ENCODE data around the gene PRR5.

DNA sequence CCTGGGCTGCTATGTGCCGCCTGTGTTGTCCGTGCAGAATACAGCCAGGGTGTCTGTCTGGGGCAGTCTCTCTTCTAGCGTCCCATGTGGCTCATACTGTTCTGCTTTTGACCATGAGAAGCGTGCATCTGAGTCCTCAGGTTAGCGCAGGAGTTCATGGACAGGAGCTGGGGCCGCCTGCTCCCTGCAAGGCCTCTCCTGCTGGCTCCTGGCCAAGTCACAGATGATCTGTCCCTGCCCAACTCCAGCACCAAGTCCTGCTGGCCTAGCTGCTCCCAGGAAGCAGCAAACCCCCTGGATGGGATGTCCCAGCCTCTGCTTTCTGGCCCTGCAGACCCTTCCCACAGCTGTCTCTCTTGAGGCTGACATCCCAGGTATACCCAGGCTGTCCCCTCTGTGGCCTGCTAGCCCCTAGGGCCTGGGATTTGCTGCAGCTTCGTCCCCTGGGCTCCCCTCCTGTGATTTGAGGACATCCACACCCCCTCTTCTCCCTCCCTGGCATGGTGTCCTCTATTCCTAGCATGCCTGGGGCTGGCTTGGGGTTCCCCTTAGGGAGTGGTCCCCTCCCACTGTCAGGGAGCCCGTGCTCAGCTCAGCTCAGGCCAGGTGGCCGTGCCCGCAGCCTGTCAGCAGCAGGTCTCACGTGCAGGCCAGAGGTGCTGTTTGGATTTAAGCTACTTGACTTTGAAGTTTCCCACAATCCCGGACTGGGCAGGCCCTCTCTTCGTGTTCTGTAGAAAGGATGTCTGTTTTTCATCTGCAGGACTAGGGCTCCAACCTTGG is 17.8 kb downstream of the PRR5 start:
- TF ChIP-seq, protein P1, sequence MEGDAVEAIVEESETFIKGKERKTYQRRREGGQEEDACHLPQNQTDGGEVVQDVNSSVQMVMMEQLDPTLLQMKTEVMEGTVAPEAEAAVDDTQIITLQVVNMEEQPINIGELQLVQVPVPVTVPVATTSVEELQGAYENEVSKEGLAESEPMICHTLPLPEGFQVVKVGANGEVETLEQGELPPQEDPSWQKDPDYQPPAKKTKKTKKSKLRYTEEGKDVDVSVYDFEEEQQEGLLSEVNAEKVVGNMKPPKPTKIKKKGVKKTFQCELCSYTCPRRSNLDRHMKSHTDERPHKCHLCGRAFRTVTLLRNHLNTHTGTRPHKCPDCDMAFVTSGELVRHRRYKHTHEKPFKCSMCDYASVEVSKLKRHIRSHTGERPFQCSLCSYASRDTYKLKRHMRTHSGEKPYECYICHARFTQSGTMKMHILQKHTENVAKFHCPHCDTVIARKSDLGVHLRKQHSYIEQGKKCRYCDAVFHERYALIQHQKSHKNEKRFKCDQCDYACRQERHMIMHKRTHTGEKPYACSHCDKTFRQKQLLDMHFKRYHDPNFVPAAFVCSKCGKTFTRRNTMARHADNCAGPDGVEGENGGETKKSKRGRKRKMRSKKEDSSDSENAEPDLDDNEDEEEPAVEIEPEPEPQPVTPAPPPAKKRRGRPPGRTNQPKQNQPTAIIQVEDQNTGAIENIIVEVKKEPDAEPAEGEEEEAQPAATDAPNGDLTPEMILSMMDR (IDR thresholded peaks at IDR 0.05) = no peak
- no peak for TF ChIP-seq POLR2A (IDR thresholded peaks at IDR 0.05)
